CD8-positive, alpha-beta memory T cell (primary cell): Measurements from ENCODE around the gene DIAPH3. TPM values are rescaled to one million over a fixed set of nuclear protein-coding genes. Genes with fewer than 3 reads are reported as not detected.

ENCODE experiments used
- CTCF ChIA-PET: fragments of 350-600 bp; sonication (Branson Sonifier 250); formaldehyde crosslinking; loops from one replicate; lab custom pipeline; 2021; ENCODE audit warnings: antibody characterized with exemption; lab: Charles Lee
- POLR2A ChIA-PET: fragments of 350-600 bp; sonication (Branson Sonifier 250); formaldehyde crosslinking; loops from one replicate; lab custom pipeline; 2021; ENCODE audit warnings: antibody characterized with exemption; lab: Charles Lee
- DNase-seq, 5 donors: peaks; one replicate each; pipeline versions ENCODE4 v3.0.0 to v3.0.0-alpha.2; 2020 to 2022; ENCODE audit warnings: mixed read lengths in 1 of 5
- H3K27ac ChIP-seq: one replicate; pipeline ENCODE4 v1.7.0; 2013; ENCODE audit warnings: low read depth, mild to moderate bottlenecking, low read length, moderate library complexity
- H3K27me3 ChIP-seq: 2 replicates; pipeline ENCODE4 v1.7.0; 2013; ENCODE audit warnings: low read length, mild to moderate bottlenecking; ENCODE audit not compliant: insufficient read depth, poor library complexity, severe bottlenecking
- H3K36me3 ChIP-seq: 2 replicates; pipeline ENCODE4 v1.7.0; 2013; ENCODE audit warnings: mild to moderate bottlenecking, low read length, moderate library complexity; ENCODE audit not compliant: insufficient read depth
- H3K4me1 ChIP-seq: 2 replicates; pipeline ENCODE4 v1.7.0; 2013; ENCODE audit warnings: mild to moderate bottlenecking, low read length, moderate library complexity; ENCODE audit not compliant: insufficient read depth
- H3K4me3 ChIP-seq: 2 replicates; pipeline ENCODE4 v1.7.0; 2013; ENCODE audit warnings: mild to moderate bottlenecking, low read length
- H3K9me3 ChIP-seq: 2 replicates; pipeline ENCODE4 v1.7.0; 2013; ENCODE audit warnings: mild to moderate bottlenecking, low read length
- H3K27ac Mint-ChIP-seq, 8 donors: one replicate each; pipeline ENCODE4 v1.8.0; 2020 to 2021; ENCODE audit warnings: mixed read lengths in 8 of 8, mild to moderate bottlenecking in 6 of 8, inconsistent platforms in 3 of 8, moderate library complexity in 3 of 8
- H3K27me3 Mint-ChIP-seq, 2 donors: one replicate each; pipeline ENCODE4 v1.8.0; 2020 to 2021; ENCODE audit warnings: mixed read lengths in 2 of 2, mild to moderate bottlenecking in 1 of 2, moderate library complexity in 1 of 2
- H3K36me3 Mint-ChIP-seq, 3 donors: one replicate each; pipeline ENCODE4 v1.8.0; 2020 to 2021; ENCODE audit warnings: mixed read lengths in 3 of 3, inconsistent platforms in 1 of 3, mild to moderate bottlenecking in 1 of 3
- H3K4me1 Mint-ChIP-seq, 3 donors: one replicate each; pipeline ENCODE4 v1.8.0; 2020 to 2021; ENCODE audit warnings: mixed read lengths in 3 of 3, inconsistent platforms in 1 of 3, mild to moderate bottlenecking in 1 of 3
- H3K4me3 Mint-ChIP-seq, 7 donors: one replicate each; pipeline ENCODE4 v1.8.0; 2020 to 2021; ENCODE audit warnings: mixed read lengths in 7 of 7, mild to moderate bottlenecking in 6 of 7, moderate library complexity in 4 of 7, inconsistent platforms in 2 of 7
- H3K9me3 Mint-ChIP-seq, 5 donors: one replicate each; pipeline ENCODE4 v1.8.0; 2020 to 2022; ENCODE audit warnings: mixed read lengths in 5 of 5, mild to moderate bottlenecking in 3 of 5, moderate library complexity in 2 of 5, inconsistent platforms in 1 of 5
- polyA plus RNA-seq: library from polyadenylated mRNA; unstranded; fragments of 300-500 nt; fragmentation: Illumina TruSeq; gene quantifications from one replicate; pipeline ENCODE4 v1.2.3, GENCODE V29; 2021
- total RNA-seq, 2 experiments: library from RNA; stranded (reverse); gene quantifications; one replicate each; pipeline ENCODE4 v1.2.3, GENCODE V29; 2021

The DIAPH3 gene
- total and polyA plus RNA-seq, 3 experiments from 2014 or later, result 0.08 to 15.4 (median 14.6) TPM

GRCh38 chr13:60121337-60121687 lies 42.4 kb downstream of the DIAPH3 start:
- Mint-ChIP-seq H3K27ac (no peak overlapping the region), H3K36me3 (peaks cover 0 to 9% (median 2%) of the 10 kb centered on the region in 3 donors), H3K4me3 (no peak overlapping the region), H3K4me1 (no peaks in the 10 kb centered on the region), H3K27me3 (no peaks in the 10 kb centered on the region), H3K9me3 (peaks cover 4 to 9% (median 8%) of the 10 kb centered on the region in 5 donors)
- no peaks in the 10 kb centered on the region for H3K27me3 ChIP-seq
- no peaks in the 10 kb centered on the region for H3K4me1 ChIP-seq
- ChIA-PET CTCF (no interaction called here), POLR2A (no interaction called here)
- H3K9me3 ChIP-seq, result no peaks in the 10 kb centered on the region
- H3K36me3 ChIP-seq, result no peaks in the 10 kb centered on the region
- no peak for DNase-seq
- H3K4me3 ChIP-seq, result no peak overlapping the region
- no peak overlapping the region for H3K27ac ChIP-seq

GRCh38 chr13:60120617-60121336 lies 43.0 kb downstream of the DIAPH3 start:
- Mint-ChIP-seq H3K27ac (no peak overlapping the region), H3K27me3 (no peaks in the 10 kb centered on the region), H3K4me3 (no peak overlapping the region), H3K4me1 (no peaks in the 10 kb centered on the region), H3K36me3 (peaks cover 0 to 4% (median 2%) of the 10 kb centered on the region in 3 donors), H3K9me3 (peaks cover 3 to 5% (median 3%) of the 10 kb centered on the region in 5 donors)
- Histone ChIP-seq H3K27me3 (no peaks in the 10 kb centered on the region), H3K4me1 (no peaks in the 10 kb centered on the region), H3K36me3 (no peaks in the 10 kb centered on the region), H3K4me3 (no peak overlapping the region), H3K9me3 (no peaks in the 10 kb centered on the region), H3K27ac (no peak overlapping the region)
- ChIA-PET CTCF (no interaction called here), POLR2A (no interaction called here)
- DNase-seq, result no peak

- Mint-ChIP-seq H3K4me1 (no peaks in the 10 kb centered on the region), H3K27me3 (no peaks in the 10 kb centered on the region), H3K27ac (no peak overlapping the region), H3K9me3 (peaks cover 0 to 10% (median 9%) of the 10 kb centered on the region in 5 donors), H3K4me3 (no peak overlapping the region), H3K36me3 (peaks cover 0 to 5% (median 1%) of the 10 kb centered on the region in 3 donors)
- ChIA-PET CTCF (no interaction called here), POLR2A (no interaction called here)
- H3K4me3 ChIP-seq, result no peak overlapping the region
- H3K36me3 ChIP-seq, result no peaks in the 10 kb centered on the region
- H3K27ac ChIP-seq, result no peak overlapping the region
- H3K9me3 ChIP-seq, result no peaks in the 10 kb centered on the region
- H3K27me3 ChIP-seq, result no peaks in the 10 kb centered on the region
- DNase-seq, result no peak
- no peaks in the 10 kb centered on the region for H3K4me1 ChIP-seq
Observed at GRCh38 chr13:60118696-60119400, 44.9 kb downstream of the DIAPH3 start.

GRCh38 chr13:60114499-60115028 lies 49.2 kb downstream of the DIAPH3 start:
- Mint-ChIP-seq H3K9me3 (peaks cover 0 to 17% (median 13%) of the 10 kb centered on the region in 5 donors), H3K4me1 (no peaks in the 10 kb centered on the region), H3K27ac (no peak overlapping the region), H3K36me3 (peaks cover 0 to 5% (median 1%) of the 10 kb centered on the region in 3 donors), H3K4me3 (no peak overlapping the region), H3K27me3 (peaks cover 0 to 3% of the 10 kb centered on the region in 2 donors)
- Histone ChIP-seq H3K4me3 (no peak overlapping the region), H3K4me1 (no peaks in the 10 kb centered on the region), H3K27me3 (no peaks in the 10 kb centered on the region), H3K36me3 (no peaks in the 10 kb centered on the region), H3K27ac (no peak overlapping the region), H3K9me3 (no peaks in the 10 kb centered on the region)
- POLR2A ChIA-PET, result no interaction called here
- DNase-seq, result no peak
- CTCF ChIA-PET, result no interaction called here

- H3K27me3 ChIP-seq, result no peaks in the 10 kb centered on the region
- H3K4me1 ChIP-seq, result no peaks in the 10 kb centered on the region
- H3K4me3 Mint-ChIP-seq, result no peak overlapping the region
- peaks cover 0 to 17% (median 13%) of the 10 kb centered on the region in 5 donors for H3K9me3 Mint-ChIP-seq
- no peaks in the 10 kb centered on the region for H3K9me3 ChIP-seq
- POLR2A ChIA-PET, result no interaction called here
- DNase-seq, result no peak
- peaks cover 0 to 3% of the 10 kb centered on the region in 2 donors for H3K27me3 Mint-ChIP-seq
- H3K4me3 ChIP-seq, result no peak overlapping the region
- H3K27ac Mint-ChIP-seq, result no peak overlapping the region
- no peaks in the 10 kb centered on the region for H3K4me1 Mint-ChIP-seq
- no peaks in the 10 kb centered on the region for H3K36me3 ChIP-seq
- peaks cover 0 to 5% (median 1%) of the 10 kb centered on the region in 3 donors for H3K36me3 Mint-ChIP-seq
- H3K27ac ChIP-seq, result no peak overlapping the region
- CTCF ChIA-PET, result no interaction called here
Observed at GRCh38 chr13:60112771-60113170, 51.0 kb downstream of the DIAPH3 start.

- no peaks in the 10 kb centered on the region for H3K9me3 ChIP-seq
- no peak overlapping the region for H3K4me3 ChIP-seq
- ChIA-PET CTCF (no interaction called here), POLR2A (no interaction called here)
- peaks cover 0 to 3% of the 10 kb centered on the region in 2 donors for H3K27me3 Mint-ChIP-seq
- DNase-seq, result no peak
- H3K4me3 Mint-ChIP-seq, result no peak overlapping the region
- no peak overlapping the region for H3K27ac ChIP-seq
- H3K36me3 ChIP-seq, result no peaks in the 10 kb centered on the region
- no peaks in the 10 kb centered on the region for H3K4me1 ChIP-seq
- H3K9me3 Mint-ChIP-seq, result peaks cover 0 to 17% (median 13%) of the 10 kb centered on the region in 5 donors
- H3K4me1 Mint-ChIP-seq, result no peaks in the 10 kb centered on the region
- H3K27me3 ChIP-seq, result no peaks in the 10 kb centered on the region
- H3K36me3 Mint-ChIP-seq, result peaks cover 0 to 5% (median 1%) of the 10 kb centered on the region in 3 donors
- no peak overlapping the region for H3K27ac Mint-ChIP-seq
Observed at GRCh38 chr13:60111691-60112090, 52.0 kb downstream of the DIAPH3 start.

- Histone ChIP-seq H3K27ac (no peak overlapping the region), H3K27me3 (no peaks in the 10 kb centered on the region), H3K36me3 (no peaks in the 10 kb centered on the region), H3K9me3 (no peaks in the 10 kb centered on the region), H3K4me1 (no peaks in the 10 kb centered on the region), H3K4me3 (no peak overlapping the region)
- no peak for DNase-seq
- Mint-ChIP-seq H3K4me1 (no peaks in the 10 kb centered on the region), H3K9me3 (peaks cover 0 to 12% (median 10%) of the 10 kb centered on the region in 5 donors), H3K27me3 (peaks cover 0 to 3% of the 10 kb centered on the region in 2 donors), H3K27ac (no peak overlapping the region), H3K4me3 (no peak overlapping the region), H3K36me3 (peaks cover 0 to 4% (median 1%) of the 10 kb centered on the region in 3 donors)
- ChIA-PET CTCF (no interaction called here), POLR2A (no interaction called here)
Observed at GRCh38 chr13:60109285-60109684, 54.4 kb downstream of the DIAPH3 start.

GRCh38 chr13:60108589-60108988 lies 55.1 kb downstream of the DIAPH3 start:
- Histone ChIP-seq H3K27ac (no peak overlapping the region), H3K4me1 (no peaks in the 10 kb centered on the region), H3K9me3 (no peaks in the 10 kb centered on the region), H3K27me3 (no peaks in the 10 kb centered on the region), H3K36me3 (no peaks in the 10 kb centered on the region), H3K4me3 (no peak overlapping the region)
- H3K4me1 Mint-ChIP-seq, result no peaks in the 10 kb centered on the region
- H3K4me3 Mint-ChIP-seq, result no peak overlapping the region
- peaks cover 0 to 5% (median 4%) of the 10 kb centered on the region in 5 donors for H3K9me3 Mint-ChIP-seq
- H3K36me3 Mint-ChIP-seq, result no peaks in the 10 kb centered on the region
- peaks cover 0 to 3% of the 10 kb centered on the region in 2 donors for H3K27me3 Mint-ChIP-seq
- CTCF ChIA-PET, result no interaction called here
- no peak overlapping the region for H3K27ac Mint-ChIP-seq
- POLR2A ChIA-PET, result no interaction called here
- no peak for DNase-seq
